HG03159 (cell line): ENCODE results near the gene CD80.

ENCODE experiments used
- ATAC-seq: cut with Tn5 transposase; IDR thresholded peaks from one replicate; pipeline ENCODE4 v1.9.1; 2021; ENCODE audit warnings: mild to moderate bottlenecking, moderate library complexity; ENCODE audit not compliant: unreplicated experiment

CD80 gene

GRCh38 chr3:119550192-119550910 lies 9.1 kb downstream of the CD80 start:
- ATAC-seq = no peak

- ATAC-seq = no peak
Measured at GRCh38 chr3:119548341-119548740, 11.1 kb downstream of the CD80 start.

- no peak for ATAC-seq
Measured at GRCh38 chr3:119547227-119547626, 12.2 kb downstream of the CD80 start.

- no peak for ATAC-seq
Measured at GRCh38 chr3:119543147-119543546, 16.3 kb downstream of the CD80 start.

- ATAC-seq = no peak
Measured at GRCh38 chr3:119542168-119542767, 17.1 kb downstream of the CD80 start.

GRCh38 chr3:119541547-119541946 lies 17.9 kb downstream of the CD80 start:
- no peak for ATAC-seq

- no peak for ATAC-seq
Measured at GRCh38 chr3:119538772-119539171, 20.6 kb downstream of the CD80 start.

- no peak for ATAC-seq
Measured at GRCh38 chr3:119536757-119537156, 22.7 kb downstream of the CD80 start.

- no peak for ATAC-seq
Measured at GRCh38 chr3:119534296-119534695, 25.1 kb downstream of the CD80 start.

GRCh38 chr3:119531151-119531550 lies 28.3 kb downstream of the CD80 start:
- no peak for ATAC-seq

- ATAC-seq = no peak
Measured at GRCh38 chr3:119530456-119530855, 29.0 kb downstream of the CD80 start.

GRCh38 chr3:119529883-119530282 lies 29.5 kb downstream of the CD80 start:
- ATAC-seq = no peak

GRCh38 chr3:119527714-119528113 lies 31.7 kb downstream of the CD80 start:
- ATAC-seq = no peak

GRCh38 chr3:119524931-119525662 lies 34.3 kb downstream of the CD80 start:
- no peak for ATAC-seq

- ATAC-seq = no peak
Measured at GRCh38 chr3:119518026-119518425, 41.4 kb downstream of the CD80 start.

GRCh38 chr3:119517112-119517511 lies 42.3 kb downstream of the CD80 start:
- ATAC-seq = no peak

- no peak for ATAC-seq
Measured at GRCh38 chr3:119514637-119515036, 44.8 kb downstream of the CD80 start.

- no peak for ATAC-seq
Measured at GRCh38 chr3:119510690-119511089, 48.7 kb downstream of the CD80 start.

- no peak for ATAC-seq
Measured at GRCh38 chr3:119508172-119508845, 51.1 kb downstream of the CD80 start.

- ATAC-seq = no peak
Measured at GRCh38 chr3:119507404-119507803, 52.0 kb downstream of the CD80 start.

GRCh38 chr3:119506631-119507030 lies 52.8 kb downstream of the CD80 start:
- ATAC-seq = no peak
